ENCODE measurements around the gene SRRM1. TPM values are rescaled to one million over a fixed set of nuclear protein-coding genes. Genes with fewer than 3 reads are reported as not detected.

The SRRM1 gene
- total and polyA plus RNA-seq, 9 of the 15 experiments (the other 6 are each of a cell fraction or from before 2014, with no cell fraction given): 54.5 to 268 (median 115) TPM

DNA sequence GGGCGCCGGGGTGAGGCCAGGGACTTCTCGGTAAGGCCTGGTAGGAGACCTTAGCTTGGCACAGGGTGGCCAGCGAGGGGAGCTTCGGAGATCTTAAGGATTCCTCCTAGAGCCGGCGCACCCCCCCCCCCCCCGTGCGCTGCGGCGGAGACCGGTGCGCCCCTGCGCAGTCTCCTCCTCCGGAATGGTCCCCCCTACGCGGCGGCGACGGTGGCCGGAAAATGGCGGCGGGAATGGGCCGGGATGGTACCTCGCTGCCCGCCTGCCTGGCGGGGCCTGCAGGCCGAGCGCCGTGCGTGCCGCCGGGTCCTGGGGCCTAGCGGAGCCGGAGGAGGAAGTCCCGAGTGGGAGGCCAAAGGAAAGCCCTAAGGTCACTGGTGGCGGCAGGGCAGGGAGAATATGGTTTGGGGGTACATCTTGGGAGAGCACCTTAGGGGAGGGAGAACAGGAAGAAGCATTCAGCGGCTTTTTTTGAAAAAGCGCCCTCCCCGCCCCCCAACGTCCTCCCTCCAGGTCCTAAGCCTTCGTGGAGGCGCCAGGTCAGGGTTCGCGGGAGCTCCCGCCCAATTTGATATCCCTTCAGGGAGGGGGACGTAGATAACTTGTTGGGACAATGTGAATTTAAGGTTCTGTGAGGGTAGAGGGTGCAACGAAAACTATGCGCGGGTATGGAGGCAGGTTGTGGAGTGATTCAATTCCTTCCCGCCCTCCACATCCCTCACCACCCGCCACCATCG lies 429 bp downstream of the SRRM1 start (continued):
- TF ChIP-seq, protein P1, sequence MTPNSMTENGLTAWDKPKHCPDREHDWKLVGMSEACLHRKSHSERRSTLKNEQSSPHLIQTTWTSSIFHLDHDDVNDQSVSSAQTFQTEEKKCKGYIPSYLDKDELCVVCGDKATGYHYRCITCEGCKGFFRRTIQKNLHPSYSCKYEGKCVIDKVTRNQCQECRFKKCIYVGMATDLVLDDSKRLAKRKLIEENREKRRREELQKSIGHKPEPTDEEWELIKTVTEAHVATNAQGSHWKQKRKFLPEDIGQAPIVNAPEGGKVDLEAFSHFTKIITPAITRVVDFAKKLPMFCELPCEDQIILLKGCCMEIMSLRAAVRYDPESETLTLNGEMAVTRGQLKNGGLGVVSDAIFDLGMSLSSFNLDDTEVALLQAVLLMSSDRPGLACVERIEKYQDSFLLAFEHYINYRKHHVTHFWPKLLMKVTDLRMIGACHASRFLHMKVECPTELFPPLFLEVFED (CRISPR knock-in tag; conservative IDR thresholded peaks at IDR 0.05): no peak
- TF ChIP-seq SAFB2 (IDR thresholded peaks at IDR 0.05; ENCODE audit: borderline replicate concordance, low read depth, low read length, severe bottlenecking): no peak
- no peak for TF ChIP-seq ZBTB2 (IDR thresholded peaks at IDR 0.05)
- TF ChIP-seq GABPA (tag; conservative IDR thresholded peaks at IDR 0.05; ENCODE audit: low read depth): no peak; the same call in 1 of the 2 replicates
- no peak for TF ChIP-seq NR1H2 (CRISPR knock-in tag; IDR thresholded peaks at IDR 0.05)
- TF ChIP-seq LCOR (CRISPR knock-in tag; IDR thresholded peaks at IDR 0.05): peak; percentile 21; the same call in 1 of the 2 replicates
- no peak for TF ChIP-seq THAP7 (CRISPR knock-in tag; IDR thresholded peaks at IDR 0.05)
- no peak for TF ChIP-seq ATF2 (CRISPR knock-in tag; IDR thresholded peaks at IDR 0.05)
- no peak for TF ChIP-seq LEF1 (IDR thresholded peaks at IDR 0.05)
- TF ChIP-seq, protein P2, sequence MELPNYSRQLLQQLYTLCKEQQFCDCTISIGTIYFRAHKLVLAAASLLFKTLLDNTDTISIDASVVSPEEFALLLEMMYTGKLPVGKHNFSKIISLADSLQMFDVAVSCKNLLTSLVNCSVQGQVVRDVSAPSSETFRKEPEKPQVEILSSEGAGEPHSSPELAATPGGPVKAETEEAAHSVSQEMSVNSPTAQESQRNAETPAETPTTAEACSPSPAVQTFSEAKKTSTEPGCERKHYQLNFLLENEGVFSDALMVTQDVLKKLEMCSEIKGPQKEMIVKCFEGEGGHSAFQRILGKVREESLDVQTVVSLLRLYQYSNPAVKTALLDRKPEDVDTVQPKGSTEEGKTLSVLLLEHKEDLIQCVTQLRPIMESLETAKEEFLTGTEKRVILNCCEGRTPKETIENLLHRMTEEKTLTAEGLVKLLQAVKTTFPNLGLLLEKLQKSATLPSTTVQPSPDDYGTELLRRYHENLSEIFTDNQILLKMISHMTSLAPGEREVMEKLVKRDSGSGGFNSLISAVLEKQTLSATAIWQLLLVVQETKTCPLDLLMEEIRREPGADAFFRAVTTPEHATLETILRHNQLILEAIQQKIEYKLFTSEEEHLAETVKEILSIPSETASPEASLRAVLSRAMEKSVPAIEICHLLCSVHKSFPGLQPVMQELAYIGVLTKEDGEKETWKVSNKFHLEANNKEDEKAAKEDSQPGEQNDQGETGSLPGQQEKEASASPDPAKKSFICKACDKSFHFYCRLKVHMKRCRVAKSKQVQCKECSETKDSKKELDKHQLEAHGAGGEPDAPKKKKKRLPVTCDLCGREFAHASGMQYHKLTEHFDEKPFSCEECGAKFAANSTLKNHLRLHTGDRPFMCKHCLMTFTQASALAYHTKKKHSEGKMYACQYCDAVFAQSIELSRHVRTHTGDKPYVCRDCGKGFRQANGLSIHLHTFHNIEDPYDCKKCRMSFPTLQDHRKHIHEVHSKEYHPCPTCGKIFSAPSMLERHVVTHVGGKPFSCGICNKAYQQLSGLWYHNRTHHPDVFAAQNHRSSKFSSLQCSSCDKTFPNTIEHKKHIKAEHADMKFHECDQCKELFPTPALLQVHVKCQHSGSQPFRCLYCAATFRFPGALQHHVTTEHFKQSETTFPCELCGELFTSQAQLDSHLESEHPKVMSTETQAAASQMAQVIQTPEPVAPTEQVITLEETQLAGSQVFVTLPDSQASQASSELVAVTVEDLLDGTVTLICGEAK (IDR thresholded peaks at IDR 0.05): peak; percentile 56; the same call in 1 of the 2 replicates
- TF ChIP-seq, protein P2 (CRISPR knock-in tag; IDR thresholded peaks at IDR 0.05): no peak
- no peak for TF ChIP-seq POLR2AphosphoS2 (IDR thresholded peaks at IDR 0.05; ENCODE audit: low read length)
